Neuronal stem cell (in vitro differentiated cells): ENCODE data around the gene PIBF1.

Experiments used
- DNase-seq: peaks from one replicate; pipeline ENCODE4 v3.0.0-alpha.2; 2013; ENCODE audit warnings: low spot score
- H2AFZ ChIP-seq: one replicate; pipeline ENCODE4 v1.6.1; 2013; ENCODE audit warnings: mild to moderate bottlenecking, low read length, inconsistent platforms
- H2AK5ac ChIP-seq: 2 replicates; pipeline ENCODE4 v1.6.1; 2013; ENCODE audit warnings: low read depth, mild to moderate bottlenecking, inconsistent platforms, low read length, moderate library complexity, mixed read lengths
- H2BK120ac ChIP-seq: 2 replicates; pipeline ENCODE4 v1.6.1; 2013; ENCODE audit warnings: low read depth, mild to moderate bottlenecking, inconsistent platforms, low read length, moderate library complexity, mixed read lengths
- H2BK12ac ChIP-seq: one replicate; pipeline ENCODE4 v1.6.1; 2013; ENCODE audit warnings: low read length, inconsistent platforms
- H2BK15ac ChIP-seq: 2 replicates; pipeline ENCODE4 v1.6.1; 2013; ENCODE audit warnings: mild to moderate bottlenecking, low read length, inconsistent platforms, mixed read lengths
- H2BK5ac ChIP-seq: one replicate; pipeline ENCODE4 v1.6.1; 2013; ENCODE audit warnings: inconsistent platforms, mild to moderate bottlenecking, low read length, moderate library complexity
- H3K14ac ChIP-seq: one replicate; pipeline ENCODE4 v1.6.1; 2013; ENCODE audit warnings: low read length, inconsistent platforms
- H3K18ac ChIP-seq: 2 replicates; pipeline ENCODE4 v1.6.1; 2013; ENCODE audit warnings: low read length, inconsistent platforms
- H3K23ac ChIP-seq: 2 replicates; pipeline ENCODE4 v1.6.1; 2013; ENCODE audit warnings: low read depth, mild to moderate bottlenecking, mixed read lengths, low read length, inconsistent platforms; ENCODE audit not compliant: poor library complexity
- H3K27ac ChIP-seq: replicated peaks from 3 replicates; pipeline ENCODE4 v1.5.1; 2013; ENCODE audit warnings: low read length, inconsistent platforms
- H3K27me3 ChIP-seq, 3 experiments: 2 replicates each; pipeline ENCODE4 v1.6.1; 2013; ENCODE audit warnings: low read length in 3 of 3, mild to moderate bottlenecking in 2 of 3, inconsistent platforms in 1 of 3, low read depth in 1 of 3, mixed read lengths in 1 of 3, moderate library complexity in 1 of 3; ENCODE audit not compliant: control insufficient read depth in 3 of 3, insufficient read depth in 3 of 3
- H3K36me3 ChIP-seq, 2 donors: replicated peaks in 1 of 2; 2 replicates each; pipeline ENCODE4 v1.6.1; 2013; ENCODE audit warnings: low read length in 2 of 2; ENCODE audit not compliant: control insufficient read depth in 2 of 2, insufficient read depth in 2 of 2
- H3K4ac ChIP-seq: 2 replicates; pipeline ENCODE4 v1.6.1; 2013; ENCODE audit warnings: inconsistent platforms, mild to moderate bottlenecking, low read length, moderate library complexity
- H3K4me1 ChIP-seq, 2 donors: 1 replicate in 1 of 2; 2 replicates in 1 of 2; pipeline ENCODE4 v1.6.1; 2013; ENCODE audit warnings: low read length in 2 of 2, low read depth in 1 of 2; ENCODE audit not compliant: control insufficient read depth in 2 of 2, insufficient read depth in 1 of 2
- H3K4me2 ChIP-seq: one replicate; pipeline ENCODE4 v1.6.1; 2013; ENCODE audit warnings: mild to moderate bottlenecking, low read length, inconsistent platforms; ENCODE audit not compliant: insufficient read depth, poor library complexity, severe bottlenecking
- H3K4me3 ChIP-seq, 2 donors: 2 replicates each; pipeline ENCODE4 v1.5.1; 2013; ENCODE audit warnings: low read length in 2 of 2, mild to moderate bottlenecking in 2 of 2, inconsistent platforms in 1 of 2, moderate library complexity in 1 of 2
- H3K79me1 ChIP-seq: one replicate; pipeline ENCODE4 v1.6.1; 2013; ENCODE audit warnings: low read depth, mild to moderate bottlenecking, inconsistent platforms, low read length, moderate library complexity
- H3K9ac ChIP-seq: one replicate; pipeline ENCODE4 v1.6.1; 2013; ENCODE audit warnings: mild to moderate bottlenecking, low read depth, low read length, inconsistent platforms; ENCODE audit not compliant: poor library complexity
- H3K9me3 ChIP-seq, 2 donors: replicated peaks in 1 of 2; 2 replicates each; pipeline versions ENCODE3 to v1.6.1; 2013; ENCODE audit warnings: low read length in 2 of 2, mild to moderate bottlenecking in 2 of 2, inconsistent platforms in 1 of 2, low read depth in 1 of 2, mixed read lengths in 1 of 2, moderate library complexity in 1 of 2; ENCODE audit not compliant: control insufficient read depth in 2 of 2, insufficient read depth in 1 of 2
- H4K8ac ChIP-seq: one replicate; pipeline ENCODE4 v1.6.1; 2013; ENCODE audit warnings: low read depth, mild to moderate bottlenecking, inconsistent platforms, low read length, moderate library complexity
- H4K91ac ChIP-seq: one replicate; pipeline ENCODE4 v1.6.1; 2013; ENCODE audit warnings: low read length, low read depth, mild to moderate bottlenecking, inconsistent platforms; ENCODE audit not compliant: poor library complexity
- WGBS, 2 donors: extraction: QIAGEN DNeasy Blood & Tissue Kit; methylation state at CpG; one replicate each; pipeline ENCODE4 v1.1.7; 2013; ENCODE audit warnings: missing lambda C conversion rate in 2 of 2, mixed read lengths in 1 of 2; ENCODE audit not compliant: insufficient read length in 2 of 2, insufficient replicate concordance in 1 of 2; ENCODE audit errors: extremely low coverage in 2 of 2; 5-methylcytosine and 5-hydroxymethylcytosine counted together

Gene PIBF1

GRCh38 chr13:72849571-72849970, 67.6 kb downstream of the PIBF1 start:
- no peak overlapping the region for H3K14ac ChIP-seq
- H3K79me1 ChIP-seq: peaks cover 6% of the 10 kb centered on the region
- H2BK5ac ChIP-seq: no peak overlapping the region
- no peaks in the 10 kb centered on the region for H3K4me1 ChIP-seq
- no peak overlapping the region for H3K4me2 ChIP-seq
- DNase-seq: no peak
- no peak overlapping the region for H3K4me3 ChIP-seq
- no peak overlapping the region for H3K27ac ChIP-seq
- H2AFZ ChIP-seq: no peak overlapping the region
- H4K8ac ChIP-seq: no peak overlapping the region
- no peaks in the 10 kb centered on the region for H3K27me3 ChIP-seq
- H2BK15ac ChIP-seq: no peak overlapping the region
- no CpG with 5 or more reads among the region's 1 CpG for WGBS, 2 donors
- no peak overlapping the region for H3K4ac ChIP-seq
- no peak overlapping the region for H2BK12ac ChIP-seq
- no peak overlapping the region for H3K9ac ChIP-seq
- no peak overlapping the region for H2AK5ac ChIP-seq
- no peaks in the 10 kb centered on the region for H3K9me3 ChIP-seq
- no peak overlapping the region for H2BK120ac ChIP-seq
- no peak overlapping the region for H4K91ac ChIP-seq
- H3K18ac ChIP-seq: no peak overlapping the region
- H3K23ac ChIP-seq: no peak overlapping the region
- peaks cover 11 to 82% of the 10 kb centered on the region in 2 donors for H3K36me3 ChIP-seq

- no peak overlapping the region for H4K8ac ChIP-seq
- H2BK15ac ChIP-seq: no peak overlapping the region
- H3K79me1 ChIP-seq: peaks cover 6% of the 10 kb centered on the region
- no peak overlapping the region for H2BK5ac ChIP-seq
- no peak overlapping the region for H4K91ac ChIP-seq
- no peak overlapping the region for H3K4me2 ChIP-seq
- peak overlapping the region; percentile 13 for H3K18ac ChIP-seq
- no CpG with 5 or more reads among the region's 18 CpGs for WGBS, 2 donors
- no peaks in the 10 kb centered on the region for H3K4me1 ChIP-seq
- no peaks in the 10 kb centered on the region for H3K27me3 ChIP-seq
- H2BK120ac ChIP-seq: no peak overlapping the region
- H3K9me3 ChIP-seq: no peaks in the 10 kb centered on the region
- DNase-seq: no peak
- peak overlapping the region in 1 of 2 donors; percentile 13 for H3K4me3 ChIP-seq
- H2BK12ac ChIP-seq: no peak overlapping the region
- H3K36me3 ChIP-seq: peaks cover 11 to 76% of the 10 kb centered on the region in 2 donors
- no peak overlapping the region for H3K14ac ChIP-seq
- H2AFZ ChIP-seq: no peak overlapping the region
- H3K9ac ChIP-seq: no peak overlapping the region
- H3K23ac ChIP-seq: no peak overlapping the region
- H3K4ac ChIP-seq: no peak overlapping the region
- H3K27ac ChIP-seq: no peak overlapping the region
- H2AK5ac ChIP-seq: no peak overlapping the region
Measured at GRCh38 chr13:72850959-72851677, 69.2 kb downstream of the PIBF1 start.

- Histone ChIP-seq H3K27ac (no peak overlapping the region), H3K9ac (no peak overlapping the region), H2AK5ac (no peak overlapping the region), H3K27me3 (no peaks in the 10 kb centered on the region), H3K23ac (no peak overlapping the region), H2BK120ac (no peak overlapping the region), H3K9me3 (no peaks in the 10 kb centered on the region), H3K4me3 (no peak overlapping the region), H3K18ac (no peak overlapping the region), H4K8ac (no peak overlapping the region), H3K36me3 (peaks cover 11 to 75% of the 10 kb centered on the region in 2 donors), H2AFZ (no peak overlapping the region), H2BK15ac (no peak overlapping the region), H3K4me2 (no peak overlapping the region), H4K91ac (no peak overlapping the region), H3K4ac (no peak overlapping the region), H3K4me1 (no peaks in the 10 kb centered on the region), H2BK5ac (no peak overlapping the region), H3K79me1 (peaks cover 6% of the 10 kb centered on the region), H3K14ac (no peak overlapping the region), H2BK12ac (no peak overlapping the region)
- DNase-seq: no peak
- WGBS, 2 donors: no CpG with 5 or more reads among the region's 3 CpGs
Measured at GRCh38 chr13:72851678-72852014, 69.7 kb downstream of the PIBF1 start.

GRCh38 chr13:72852207-72852606, 70.3 kb downstream of the PIBF1 start:
- Histone ChIP-seq H3K4me1 (no peaks in the 10 kb centered on the region), H2BK120ac (no peak overlapping the region), H2BK12ac (no peak overlapping the region), H4K91ac (no peak overlapping the region), H3K18ac (no peak overlapping the region), H2BK15ac (no peak overlapping the region), H2BK5ac (no peak overlapping the region), H3K36me3 (peaks cover 10 to 70% of the 10 kb centered on the region in 2 donors), H3K9ac (peak overlapping the region; percentile 24), H3K27me3 (no peaks in the 10 kb centered on the region), H3K9me3 (no peaks in the 10 kb centered on the region), H4K8ac (peak overlapping the region; percentile 86), H3K14ac (peak overlapping the region; percentile 38), H3K27ac (no peak overlapping the region), H3K79me1 (peaks cover 6% of the 10 kb centered on the region), H3K23ac (peak overlapping the region; percentile 68), H2AK5ac (no peak overlapping the region), H2AFZ (no peak overlapping the region), H3K4me3 (peak overlapping the region in 1 of 2 donors; percentile 40), H3K4me2 (no peak overlapping the region), H3K4ac (no peak overlapping the region)
- no peak for DNase-seq
- no CpG with 5 or more reads among the region's 12 CpGs for WGBS, 2 donors
